Left colon (tissue), 2 donors: Measurements from ENCODE around the gene CADPS. TPM values are rescaled to one million over a fixed set of nuclear protein-coding genes. Genes with fewer than 3 reads are reported as not detected.

Experiments used
- ATAC-seq: fragments of 200-7000 bp; cut with Tn5 transposase; one replicate; pipeline ENCODE4 v1.9.1; 2020; ENCODE audit warnings: mild to moderate bottlenecking, moderate library complexity
- DNase-seq, 2 donors: peaks; one replicate each; pipeline ENCODE4 v3.0.0-alpha.2; 2020
- intact Hi-C, 2 donors: fragments of 100-400 bp; cut with DNase I in 1 of 2; cut with micrococcal nuclease in 1 of 2; formaldehyde crosslinking; loops; one replicate each; pipeline versions ENCODE4 v1.11.2 to v1.14.0; 2022; cut with DNase I, micrococcal nuclease
- total RNA-seq, 2 donors: library from RNA; stranded (reverse); fragmentation: NEBNext Ultra II Directional; extraction: Animal tissue kit (Norgen Biotek cat#: 25700); gene quantifications; one replicate each; pipeline ENCODE4 v1.2.1, GENCODE V29; 2021
- donor health status: DM: no; HTN: no; CAD: no.
- donor health status: DM: yes; HTN: yes; CAD: no.

CADPS gene
- total RNA-seq, 2 donors from 2014 or later, result 3.7 to 4.4 TPM

- DNase-seq (no peak), ATAC-seq (no peak)
- intact Hi-C loops, result no loop called here
These were observed 317.2 kb downstream of the CADPS start for GRCh38 chr3:62557983-62558382.

GRCh38 chr3:62557450-62557849 is 317.8 kb downstream of the CADPS start:
- intact Hi-C loops, result no loop called here
- DNase-seq (no peak), ATAC-seq (no peak)

GRCh38 chr3:62556121-62556815 is 318.9 kb downstream of the CADPS start:
- ATAC-seq (no peak), DNase-seq (no peak)
- intact Hi-C loops, result no loop called here

- DNase-seq (no peak), ATAC-seq (no peak)
- intact Hi-C loops, result no loop called here
These were observed 320.9 kb downstream of the CADPS start for GRCh38 chr3:62554264-62554799.

GRCh38 chr3:62553811-62554210 is 321.4 kb downstream of the CADPS start:
- ATAC-seq (peak; percentile 64), DNase-seq (no peak)
- intact Hi-C loops, result no loop called here

- ATAC-seq, result no peak
- intact Hi-C loops, result no loop called here
- no peak for DNase-seq
These were observed 323.7 kb downstream of the CADPS start for GRCh38 chr3:62551556-62551955.

- intact Hi-C loops, result no loop called here
- ATAC-seq (no peak), DNase-seq (no peak)
These were observed 324.8 kb downstream of the CADPS start for GRCh38 chr3:62550439-62550838.

GRCh38 chr3:62548528-62549205 is 326.5 kb downstream of the CADPS start:
- DNase-seq (no peak), ATAC-seq (no peak)
- intact Hi-C loops, result no loop called here

GRCh38 chr3:62546266-62546665 is 328.9 kb downstream of the CADPS start:
- intact Hi-C loops, result no loop called here
- no peak for DNase-seq
- no peak for ATAC-seq

GRCh38 chr3:62542185-62542584 is 333.0 kb downstream of the CADPS start:
- no peak for ATAC-seq
- DNase-seq, result no peak
- intact Hi-C loops, result no loop called here

- ATAC-seq, result no peak
- DNase-seq, result no peak
- intact Hi-C loops, result no loop called here
These were observed 335.5 kb downstream of the CADPS start for GRCh38 chr3:62539762-62540161.

- intact Hi-C loops, result no loop called here
- ATAC-seq, result no peak
- no peak for DNase-seq
These were observed 336.4 kb downstream of the CADPS start for GRCh38 chr3:62538691-62539356.

GRCh38 chr3:62534326-62534725 is 340.9 kb downstream of the CADPS start:
- ATAC-seq, result no peak
- intact Hi-C loops, result no loop called here

GRCh38 chr3:62532796-62533195 is 342.4 kb downstream of the CADPS start:
- DNase-seq (no peak), ATAC-seq (no peak)
- intact Hi-C loops, result no loop called here

More at GRCh38 chr3:62534326-62534725, 340.9 kb downstream of the CADPS start:
- DNase-seq, result no peak

GRCh38 chr3:62531981-62532380 is 343.2 kb downstream of the CADPS start:
- ATAC-seq (no peak), DNase-seq (no peak)
- intact Hi-C loops, result no loop called here

GRCh38 chr3:62531493-62531892 is 343.7 kb downstream of the CADPS start:
- ATAC-seq (no peak), DNase-seq (no peak)
- intact Hi-C loops, result no loop called here

- no peak for ATAC-seq
- peak in 1 of 2 donors; percentile 59 for DNase-seq
- intact Hi-C loops, result no loop called here
These were observed 346.0 kb downstream of the CADPS start for GRCh38 chr3:62529230-62529629.

- no peak for ATAC-seq
- no peak for DNase-seq
- intact Hi-C loops, result no loop called here
These were observed 347.7 kb downstream of the CADPS start for GRCh38 chr3:62527474-62527873.

GRCh38 chr3:62525281-62525680 is 349.9 kb downstream of the CADPS start:
- DNase-seq (no peak), ATAC-seq (no peak)
- intact Hi-C loops, result no loop called here

GRCh38 chr3:62523672-62524071 is 351.5 kb downstream of the CADPS start:
- DNase-seq, result no peak
- no peak for ATAC-seq
- intact Hi-C loops, result no loop called here
